ENCODE data around the gene BAIAP2.

BAIAP2 gene

GRCh38 chr17:81162491-81162890 lies 127.5 kb downstream of the BAIAP2 start:
- DNase-seq (ENCODE audit: low read depth, low spot score), result no peak
- Histone ChIP-seq H3K27ac (no peak overlapping the region), H3K36me3 (ENCODE audit: insufficient read depth, low read length) (no peaks in the 10 kb centered on the region), H3K9me3 (ENCODE audit: low read depth, low read length) (no peaks in the 10 kb centered on the region), H3K9ac (ENCODE audit: insufficient read length) (no peak overlapping the region), H3K4me3 (no peak overlapping the region)
- TF ChIP-seq POLR2AphosphoS5 (IDR thresholded peaks at IDR 0.05; ENCODE audit: borderline replicate concordance, low read depth, low read length), result no peak
- no peak for TF ChIP-seq EZH2 (IDR thresholded peaks at IDR 0.05)

GRCh38 chr17:81163051-81163695 lies 128.2 kb downstream of the BAIAP2 start:
- no peak for DNase-seq (ENCODE audit: low read depth, low spot score)
- Histone ChIP-seq H3K4me3 (no peak overlapping the region), H3K27ac (no peak overlapping the region), H3K36me3 (ENCODE audit: insufficient read depth, low read length) (no peaks in the 10 kb centered on the region), H3K9me3 (ENCODE audit: low read depth, low read length) (no peaks in the 10 kb centered on the region), H3K9ac (ENCODE audit: insufficient read length) (no peak overlapping the region)
- TF ChIP-seq POLR2AphosphoS5 (IDR thresholded peaks at IDR 0.05; ENCODE audit: borderline replicate concordance, low read depth, low read length) (no peak), FOXP2 (optimal IDR thresholded peaks at IDR 0.05; ENCODE audit: control extremely low read depth, extremely low read length, insufficient read depth) (no peak), EZH2 (IDR thresholded peaks at IDR 0.05) (no peak)

- Histone ChIP-seq H3K27ac (no peak overlapping the region; the same call in 1 of the 2 replicates), H3K4me3 (no peak overlapping the region), H3K36me3 (ENCODE audit: insufficient read depth, low read length) (no peaks in the 10 kb centered on the region), H3K9me3 (ENCODE audit: low read depth, low read length) (no peaks in the 10 kb centered on the region), H3K9ac (ENCODE audit: insufficient read length) (no peak overlapping the region)
- no peak for DNase-seq (ENCODE audit: low read depth, low spot score)
- TF ChIP-seq POLR2AphosphoS5 (IDR thresholded peaks at IDR 0.05; ENCODE audit: borderline replicate concordance, low read depth, low read length), result no peak
- no peak for TF ChIP-seq FOXP2 (optimal IDR thresholded peaks at IDR 0.05; ENCODE audit: control extremely low read depth, extremely low read length, insufficient read depth)
- no peak for TF ChIP-seq EZH2 (IDR thresholded peaks at IDR 0.05)
These were observed 128.9 kb downstream of the BAIAP2 start for GRCh38 chr17:81163703-81164370.

- no peak for TF ChIP-seq EZH2 (IDR thresholded peaks at IDR 0.05)
- TF ChIP-seq FOXP2 (optimal IDR thresholded peaks at IDR 0.05; ENCODE audit: control extremely low read depth, extremely low read length, insufficient read depth), result peak; percentile 22
- no peak overlapping the region for H3K4me3 ChIP-seq
- no peak overlapping the region; the same call in 1 of the 2 replicates for H3K27ac ChIP-seq
These were observed 129.7 kb downstream of the BAIAP2 start for GRCh38 chr17:81164371-81165245.

GRCh38 chr17:81165246-81166032 lies 130.5 kb downstream of the BAIAP2 start, which contains the start of gene PVALEF:
PVALEF (plus strand) TSS chr17:81165507; CDS start chr17:81181227, 15,720 bp downstream.
- H3K9me3 ChIP-seq (ENCODE audit: low read depth, low read length), result no peaks in the 10 kb centered on the region
- no peak for TF ChIP-seq POLR2AphosphoS5 (IDR thresholded peaks at IDR 0.05; ENCODE audit: borderline replicate concordance, low read depth, low read length)
- no peak for TF ChIP-seq EZH2 (IDR thresholded peaks at IDR 0.05)
- no peak for DNase-seq (ENCODE audit: low read depth, low spot score)
- peak within 1 kb of the TSS; percentile 32 for H3K9ac ChIP-seq (ENCODE audit: insufficient read length)
- H3K27ac ChIP-seq, result no peak within 1 kb of the TSS; the same call in 1 of the 2 replicates
- no peaks in the 10 kb centered on the region for H3K36me3 ChIP-seq (ENCODE audit: insufficient read depth, low read length)
- H3K4me3 ChIP-seq, result no peak within 1 kb of the TSS

More at GRCh38 chr17:81164371-81165245, 129.7 kb downstream of the BAIAP2 start:
- no peaks in the 10 kb centered on the region for H3K9me3 ChIP-seq (ENCODE audit: low read depth, low read length)
- peak overlapping the region; percentile 32 for H3K9ac ChIP-seq (ENCODE audit: insufficient read length)
- no peak for DNase-seq (ENCODE audit: low read depth, low spot score)
- no peaks in the 10 kb centered on the region for H3K36me3 ChIP-seq (ENCODE audit: insufficient read depth, low read length)

GRCh38 chr17:81166033-81166492 lies 131.1 kb downstream of the BAIAP2 start, which contains the start of gene AATK:
AATK (minus strand) TSS chr17:81166221; CDS start chr17:81165992, 229 bp downstream.
- no peak within 1 kb of the TSS for H3K9ac ChIP-seq (ENCODE audit: insufficient read length)
- TF ChIP-seq FOXP2 (optimal IDR thresholded peaks at IDR 0.05; ENCODE audit: control extremely low read depth, extremely low read length, insufficient read depth) (no peak), EZH2 (IDR thresholded peaks at IDR 0.05) (no peak), POLR2AphosphoS5 (IDR thresholded peaks at IDR 0.05; ENCODE audit: borderline replicate concordance, low read depth, low read length) (no peak)
- H3K9me3 ChIP-seq (ENCODE audit: low read depth, low read length), result no peaks in the 10 kb centered on the region
- no peak within 1 kb of the TSS for H3K27ac ChIP-seq
- DNase-seq (ENCODE audit: low read depth, low spot score), result no peak
- H3K36me3 ChIP-seq (ENCODE audit: insufficient read depth, low read length), result no peaks in the 10 kb centered on the region
- H3K4me3 ChIP-seq, result no peak within 1 kb of the TSS
